Breast epithelium (tissue), 3 donors: ENCODE measurements around the gene FUT2.

Experiments
- POLR2A ChIP-seq: fragments of 450-650 bp; IDR thresholded peaks from one replicate; pipeline ENCODE4 v1.6.1; 2016; ENCODE audit warnings: antibody characterized with exemption, mild to moderate bottlenecking, moderate library complexity
- TF ChIP-seq, protein P1 (sequence below), 3 donors: fragments of 450-650 bp; IDR thresholded peaks; one replicate each; pipeline ENCODE4 v1.5.1; 2016 to 2017; ENCODE audit warnings: antibody characterized with exemption in 3 of 3, mild to moderate bottlenecking in 3 of 3, moderate library complexity in 3 of 3

DNA sequence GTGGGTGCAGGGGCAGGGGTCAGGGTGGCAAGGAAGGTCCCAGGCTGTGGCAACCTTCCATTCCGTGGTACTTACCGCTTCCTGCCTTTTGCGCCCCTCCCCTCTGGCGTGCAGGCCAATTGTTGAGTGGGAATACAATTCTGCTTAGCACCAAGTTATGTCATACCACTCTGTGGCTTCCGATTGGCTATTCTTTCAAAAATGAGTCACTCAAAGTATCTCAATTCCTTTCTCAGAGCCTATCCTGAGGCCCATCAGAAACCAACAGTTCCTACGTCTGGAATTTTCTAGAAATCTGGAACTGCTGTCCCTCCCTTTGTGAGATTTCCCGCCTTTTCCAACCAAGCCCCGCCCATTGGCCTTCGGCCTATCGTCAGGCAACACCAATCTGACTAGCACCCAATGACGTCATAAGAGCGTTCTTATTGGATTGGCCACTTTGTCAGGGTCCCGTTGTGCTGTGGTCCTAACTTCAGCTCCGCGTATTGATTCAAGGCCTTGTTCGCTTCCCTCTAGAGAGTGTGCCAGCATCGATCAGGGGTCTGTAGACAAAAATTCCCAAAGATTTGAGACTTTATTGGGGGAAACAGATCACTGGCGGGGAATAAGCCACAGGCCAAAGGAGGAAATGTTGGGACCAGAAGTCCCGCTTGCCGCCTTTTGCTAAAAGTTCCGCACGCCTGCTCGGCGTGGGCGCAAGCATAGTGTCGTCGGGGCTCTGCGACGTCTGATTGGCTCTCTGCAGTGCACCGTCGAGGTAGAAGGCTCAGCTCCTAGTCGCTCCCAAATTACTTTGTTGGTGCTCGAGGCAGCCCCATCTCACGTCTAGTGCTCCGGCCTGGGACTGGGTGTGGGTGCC, 34.7 kb upstream of the FUT2 start:
- TF ChIP-seq, protein P1, sequence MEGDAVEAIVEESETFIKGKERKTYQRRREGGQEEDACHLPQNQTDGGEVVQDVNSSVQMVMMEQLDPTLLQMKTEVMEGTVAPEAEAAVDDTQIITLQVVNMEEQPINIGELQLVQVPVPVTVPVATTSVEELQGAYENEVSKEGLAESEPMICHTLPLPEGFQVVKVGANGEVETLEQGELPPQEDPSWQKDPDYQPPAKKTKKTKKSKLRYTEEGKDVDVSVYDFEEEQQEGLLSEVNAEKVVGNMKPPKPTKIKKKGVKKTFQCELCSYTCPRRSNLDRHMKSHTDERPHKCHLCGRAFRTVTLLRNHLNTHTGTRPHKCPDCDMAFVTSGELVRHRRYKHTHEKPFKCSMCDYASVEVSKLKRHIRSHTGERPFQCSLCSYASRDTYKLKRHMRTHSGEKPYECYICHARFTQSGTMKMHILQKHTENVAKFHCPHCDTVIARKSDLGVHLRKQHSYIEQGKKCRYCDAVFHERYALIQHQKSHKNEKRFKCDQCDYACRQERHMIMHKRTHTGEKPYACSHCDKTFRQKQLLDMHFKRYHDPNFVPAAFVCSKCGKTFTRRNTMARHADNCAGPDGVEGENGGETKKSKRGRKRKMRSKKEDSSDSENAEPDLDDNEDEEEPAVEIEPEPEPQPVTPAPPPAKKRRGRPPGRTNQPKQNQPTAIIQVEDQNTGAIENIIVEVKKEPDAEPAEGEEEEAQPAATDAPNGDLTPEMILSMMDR (IDR thresholded peaks at IDR 0.05): no peak
- no peak for TF ChIP-seq POLR2A
